Measurements from ENCODE around the gene RASGRF2.

DNA sequence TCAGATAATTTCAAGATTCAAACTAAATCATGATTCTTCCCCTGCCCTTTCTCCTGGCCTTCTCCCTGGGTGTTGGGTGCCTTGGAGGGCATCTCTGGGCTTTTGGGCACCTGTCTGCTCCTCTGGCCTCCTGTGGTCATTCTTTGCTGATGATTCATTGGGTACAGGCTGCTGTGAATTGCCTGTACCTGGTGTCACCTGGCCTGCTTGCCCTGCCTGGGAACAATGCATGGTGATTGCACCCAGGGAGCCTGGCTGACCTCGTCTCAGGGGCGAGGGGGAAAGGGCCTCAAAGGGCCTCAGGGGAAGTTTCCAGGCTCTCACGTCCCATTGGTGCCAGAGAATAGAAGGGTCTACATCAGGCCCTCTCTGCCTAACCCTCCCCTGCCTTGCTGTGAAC lies 252.9 kb downstream of the RASGRF2 start:
- TF ChIP-seq EP300 (IDR thresholded peaks at IDR 0.05; ENCODE audit: borderline replicate concordance) (no peak), MAX (IDR thresholded peaks at IDR 0.05) (no peak), TAF1 (IDR thresholded peaks at IDR 0.05; ENCODE audit: low read depth) (no peak)
- TF ChIP-seq, protein P1, sequence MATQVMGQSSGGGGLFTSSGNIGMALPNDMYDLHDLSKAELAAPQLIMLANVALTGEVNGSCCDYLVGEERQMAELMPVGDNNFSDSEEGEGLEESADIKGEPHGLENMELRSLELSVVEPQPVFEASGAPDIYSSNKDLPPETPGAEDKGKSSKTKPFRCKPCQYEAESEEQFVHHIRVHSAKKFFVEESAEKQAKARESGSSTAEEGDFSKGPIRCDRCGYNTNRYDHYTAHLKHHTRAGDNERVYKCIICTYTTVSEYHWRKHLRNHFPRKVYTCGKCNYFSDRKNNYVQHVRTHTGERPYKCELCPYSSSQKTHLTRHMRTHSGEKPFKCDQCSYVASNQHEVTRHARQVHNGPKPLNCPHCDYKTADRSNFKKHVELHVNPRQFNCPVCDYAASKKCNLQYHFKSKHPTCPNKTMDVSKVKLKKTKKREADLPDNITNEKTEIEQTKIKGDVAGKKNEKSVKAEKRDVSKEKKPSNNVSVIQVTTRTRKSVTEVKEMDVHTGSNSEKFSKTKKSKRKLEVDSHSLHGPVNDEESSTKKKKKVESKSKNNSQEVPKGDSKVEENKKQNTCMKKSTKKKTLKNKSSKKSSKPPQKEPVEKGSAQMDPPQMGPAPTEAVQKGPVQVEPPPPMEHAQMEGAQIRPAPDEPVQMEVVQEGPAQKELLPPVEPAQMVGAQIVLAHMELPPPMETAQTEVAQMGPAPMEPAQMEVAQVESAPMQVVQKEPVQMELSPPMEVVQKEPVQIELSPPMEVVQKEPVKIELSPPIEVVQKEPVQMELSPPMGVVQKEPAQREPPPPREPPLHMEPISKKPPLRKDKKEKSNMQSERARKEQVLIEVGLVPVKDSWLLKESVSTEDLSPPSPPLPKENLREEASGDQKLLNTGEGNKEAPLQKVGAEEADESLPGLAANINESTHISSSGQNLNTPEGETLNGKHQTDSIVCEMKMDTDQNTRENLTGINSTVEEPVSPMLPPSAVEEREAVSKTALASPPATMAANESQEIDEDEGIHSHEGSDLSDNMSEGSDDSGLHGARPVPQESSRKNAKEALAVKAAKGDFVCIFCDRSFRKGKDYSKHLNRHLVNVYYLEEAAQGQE (IDR thresholded peaks at IDR 0.05; ENCODE audit: low read depth), result no peak
- TF ChIP-seq, protein P2, sequence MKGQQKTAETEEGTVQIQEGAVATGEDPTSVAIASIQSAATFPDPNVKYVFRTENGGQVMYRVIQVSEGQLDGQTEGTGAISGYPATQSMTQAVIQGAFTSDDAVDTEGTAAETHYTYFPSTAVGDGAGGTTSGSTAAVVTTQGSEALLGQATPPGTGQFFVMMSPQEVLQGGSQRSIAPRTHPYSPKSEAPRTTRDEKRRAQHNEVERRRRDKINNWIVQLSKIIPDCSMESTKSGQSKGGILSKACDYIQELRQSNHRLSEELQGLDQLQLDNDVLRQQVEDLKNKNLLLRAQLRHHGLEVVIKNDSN (IDR thresholded peaks at IDR 0.05), result no peak

Measured in Ishikawa (cell line).